MCF 10A (cell line): ENCODE data around the gene HOXB3. TPM values are rescaled to one million over a fixed set of nuclear protein-coding genes. Genes with fewer than 3 reads are reported as not detected.

Experiments
- BruUV-seq: library from RNA; stranded (reverse); fragments of 400-500 nt; replicated peaks from 2 replicates; lab custom pipeline; 2021; lab: Mats Ljungman, UMichigan
- CTCF ChIA-PET: fragments of 300-600 bp; sonication (Branson Sonifier 250); formaldehyde crosslinking; extraction: SDS; loops from one replicate; lab custom pipeline; 2021; ENCODE audit warnings: antibody characterized with exemption, inconsistent platforms; lab: Yijun Ruan, JAX
- POLR2A ChIA-PET: fragments of 300-600, 350-650 bp; sonication (Branson Sonifier 250); formaldehyde crosslinking; extraction: SDS; loops from one replicate; lab custom pipeline; 2020; ENCODE audit warnings: antibody characterized with exemption, inconsistent platforms; lab: Yijun Ruan, JAX
- DNase-seq: peaks from one replicate; pipeline ENCODE4 v3.0.0-alpha.2; 2018; ENCODE audit not compliant: unreplicated experiment
- H3K27ac Mint-ChIP-seq: one replicate; pipeline ENCODE4 v1.8.0; 2022; ENCODE audit warnings: mild to moderate bottlenecking, low read depth, mixed read lengths; ENCODE audit not compliant: unreplicated experiment
- H3K27me3 Mint-ChIP-seq: one replicate; pipeline ENCODE4 v1.8.0; 2022; ENCODE audit warnings: mixed read lengths; ENCODE audit not compliant: insufficient read depth, unreplicated experiment
- H3K36me3 Mint-ChIP-seq: one replicate; pipeline ENCODE4 v1.8.0; 2022; ENCODE audit warnings: mild to moderate bottlenecking, moderate library complexity, mixed read lengths; ENCODE audit not compliant: insufficient read depth, unreplicated experiment
- H3K4me1 Mint-ChIP-seq: one replicate; pipeline ENCODE4 v1.8.0; 2022; ENCODE audit warnings: mixed read lengths; ENCODE audit not compliant: insufficient read depth, unreplicated experiment
- H3K4me3 Mint-ChIP-seq: one replicate; pipeline ENCODE4 v1.8.0; 2022; ENCODE audit warnings: mild to moderate bottlenecking, moderate library complexity, mixed read lengths; ENCODE audit not compliant: unreplicated experiment
- H3K9me3 Mint-ChIP-seq: one replicate; pipeline ENCODE4 v1.8.0; 2022; ENCODE audit warnings: mixed read lengths; ENCODE audit not compliant: unreplicated experiment
- intact Hi-C: fragments of 100-400 bp; cut with micrococcal nuclease; formaldehyde crosslinking; loops from 2 replicates; pipeline ENCODE4 v1.14.1; 2022
- total RNA-seq: library from RNA; stranded (reverse); gene quantifications from 2 replicates; pipeline ENCODE4 v1.2.3, GENCODE V29; 2022
- TF ChIP-seq, protein P1 (sequence below): fragments of 200-600 bp; IDR thresholded peaks from one replicate; pipeline ENCODE4 v1.8.0; 2022; ENCODE audit warnings: antibody characterized with exemption, mild to moderate bottlenecking; ENCODE audit not compliant: unreplicated experiment

The HOXB3 gene
- total RNA-seq, 1 experiment from 2014 or later = 0.79 TPM

DNA sequence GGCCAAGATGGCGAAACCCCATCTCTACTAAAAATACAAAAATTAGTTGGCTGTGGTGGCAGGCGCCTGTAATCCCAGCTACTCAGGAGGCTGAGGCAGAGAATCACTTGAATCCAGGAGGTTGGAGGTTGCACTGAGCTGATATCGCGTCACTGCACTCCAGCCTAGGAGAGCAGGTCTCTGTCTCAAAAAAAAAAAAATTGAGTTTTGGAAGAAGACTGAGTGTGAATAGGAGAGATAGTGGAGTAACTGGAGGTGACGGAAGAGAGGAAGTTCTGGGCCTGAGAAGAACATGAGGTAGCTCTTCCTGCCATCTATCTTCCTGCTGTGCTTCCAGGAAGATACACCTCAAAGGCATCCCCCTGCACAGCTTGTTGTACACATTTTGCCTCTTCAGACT, 70.6 kb downstream of the HOXB3 start:
- Mint-ChIP-seq H3K27me3 (peaks cover 45% of the 10 kb centered on the region), H3K36me3 (no peaks in the 10 kb centered on the region), H3K4me1 (peaks cover 6% of the 10 kb centered on the region), H3K9me3 (no peaks in the 10 kb centered on the region), H3K27ac (no peak overlapping the region), H3K4me3 (no peak overlapping the region)
- ChIA-PET CTCF (interaction anchor here (0.7 to 0.9 kb wide), 2 partner anchors 23 to 547 kb away, joined by 3 to 5 read pairs; no protein-coding TSS in a partner anchor), POLR2A (interaction anchor here (0.5 to 1.2 kb wide), 2 partner anchors 8 to 296 kb away, joined by 3 read pairs; no protein-coding TSS in a partner anchor)
- TF ChIP-seq, protein P1, sequence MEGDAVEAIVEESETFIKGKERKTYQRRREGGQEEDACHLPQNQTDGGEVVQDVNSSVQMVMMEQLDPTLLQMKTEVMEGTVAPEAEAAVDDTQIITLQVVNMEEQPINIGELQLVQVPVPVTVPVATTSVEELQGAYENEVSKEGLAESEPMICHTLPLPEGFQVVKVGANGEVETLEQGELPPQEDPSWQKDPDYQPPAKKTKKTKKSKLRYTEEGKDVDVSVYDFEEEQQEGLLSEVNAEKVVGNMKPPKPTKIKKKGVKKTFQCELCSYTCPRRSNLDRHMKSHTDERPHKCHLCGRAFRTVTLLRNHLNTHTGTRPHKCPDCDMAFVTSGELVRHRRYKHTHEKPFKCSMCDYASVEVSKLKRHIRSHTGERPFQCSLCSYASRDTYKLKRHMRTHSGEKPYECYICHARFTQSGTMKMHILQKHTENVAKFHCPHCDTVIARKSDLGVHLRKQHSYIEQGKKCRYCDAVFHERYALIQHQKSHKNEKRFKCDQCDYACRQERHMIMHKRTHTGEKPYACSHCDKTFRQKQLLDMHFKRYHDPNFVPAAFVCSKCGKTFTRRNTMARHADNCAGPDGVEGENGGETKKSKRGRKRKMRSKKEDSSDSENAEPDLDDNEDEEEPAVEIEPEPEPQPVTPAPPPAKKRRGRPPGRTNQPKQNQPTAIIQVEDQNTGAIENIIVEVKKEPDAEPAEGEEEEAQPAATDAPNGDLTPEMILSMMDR = no peak
- BruUV-seq = no TSS peak
- intact Hi-C loops = no loop called here
- no peak for DNase-seq

DNA sequence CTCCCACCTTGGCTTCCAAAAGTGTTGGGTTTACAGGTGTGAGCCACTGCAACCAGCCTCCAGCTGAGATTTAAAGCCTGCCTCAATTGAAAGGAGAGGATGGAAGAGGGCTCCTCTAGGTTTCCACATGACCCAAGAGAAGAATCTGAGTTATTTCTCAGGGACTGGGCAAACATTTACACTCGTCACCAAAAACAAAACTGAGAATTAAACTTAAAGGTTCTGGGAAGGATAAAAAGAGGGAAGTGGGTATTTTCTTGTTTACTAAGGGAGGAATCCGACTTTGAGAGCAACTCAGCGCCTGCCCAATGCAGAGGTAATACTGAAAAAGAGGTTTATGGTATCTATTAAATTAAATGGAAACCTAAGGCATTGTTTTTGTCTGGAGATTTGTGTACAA, 72.6 kb downstream of the HOXB3 start:
- H3K36me3 Mint-ChIP-seq = no peaks in the 10 kb centered on the region
- H3K9me3 Mint-ChIP-seq = no peaks in the 10 kb centered on the region
- no TSS peak for BruUV-seq
- H3K4me3 Mint-ChIP-seq = no peak overlapping the region
- ChIA-PET CTCF (no interaction called here), POLR2A (no interaction called here)
- H3K27ac Mint-ChIP-seq = no peak overlapping the region
- peaks cover 6% of the 10 kb centered on the region for H3K4me1 Mint-ChIP-seq
- DNase-seq = no peak
- H3K27me3 Mint-ChIP-seq = peaks cover 64% of the 10 kb centered on the region
- intact Hi-C loops = no loop called here
- TF ChIP-seq, protein P1 = no peak

DNA sequence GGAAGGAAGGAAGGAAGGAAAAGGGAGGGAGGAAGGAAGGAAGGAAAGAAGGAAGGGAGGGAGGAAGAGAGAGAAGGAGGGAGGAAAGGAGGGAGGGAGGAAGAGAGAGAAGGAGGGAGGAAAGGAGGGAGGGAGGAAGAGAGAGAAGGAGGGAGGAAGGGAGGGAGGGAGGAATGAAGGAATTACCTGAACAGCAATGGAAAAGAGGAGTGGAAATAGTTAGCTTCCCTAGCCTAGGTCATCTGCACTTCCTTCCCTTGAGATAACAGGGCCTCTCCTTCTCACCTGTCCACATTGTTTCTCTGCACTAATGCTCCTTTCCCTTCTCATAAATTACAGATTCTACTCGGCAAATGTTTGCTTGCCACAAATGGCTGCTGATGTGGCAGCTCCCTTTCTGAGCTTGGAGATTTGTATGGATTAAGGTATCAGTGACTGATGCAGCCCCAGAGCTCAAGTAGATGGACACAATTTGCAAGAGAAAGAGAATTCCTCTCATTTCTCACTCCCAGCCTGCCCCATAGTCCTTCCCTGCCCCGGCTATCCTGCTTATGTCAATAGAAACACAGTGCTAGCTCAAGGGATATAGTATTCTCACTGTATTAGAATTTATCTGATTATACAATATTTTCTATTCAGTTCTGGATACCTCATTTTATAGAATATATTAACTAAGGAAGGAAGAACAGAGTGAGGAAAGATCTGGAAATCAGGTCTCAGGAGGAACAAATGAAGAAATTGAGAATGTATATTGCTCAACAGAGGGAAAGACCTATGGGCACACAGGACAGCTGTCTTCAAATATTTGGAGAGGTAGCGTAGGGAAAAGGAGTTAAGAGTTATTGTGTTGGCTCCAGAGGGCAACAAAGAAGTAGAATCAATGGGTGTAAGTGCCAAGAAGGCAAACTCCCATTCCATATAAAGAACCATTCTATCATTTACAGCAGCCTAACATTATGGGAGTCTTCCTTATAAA, 73.8 kb downstream of the HOXB3 start:
- TF ChIP-seq, protein P1 = no peak
- BruUV-seq = no TSS peak
- peaks cover 66% of the 10 kb centered on the region for H3K27me3 Mint-ChIP-seq
- H3K4me3 Mint-ChIP-seq = no peak overlapping the region
- DNase-seq = no peak
- no peak overlapping the region for H3K27ac Mint-ChIP-seq
- POLR2A ChIA-PET = interaction anchor here (0.5 kb wide), 1 partner anchor 71 kb away, joined by 3 read pairs; no protein-coding TSS in a partner anchor
- CTCF ChIA-PET = interaction anchor here (0.5 to 1.0 kb wide), 4 partner anchors 9 to 583 kb away, joined by 3 to 5 read pairs (median 3); no protein-coding TSS in a partner anchor
- intact Hi-C loops = no loop called here
- H3K9me3 Mint-ChIP-seq = no peaks in the 10 kb centered on the region
- H3K36me3 Mint-ChIP-seq = no peaks in the 10 kb centered on the region
- peaks cover 6% of the 10 kb centered on the region for H3K4me1 Mint-ChIP-seq

DNA sequence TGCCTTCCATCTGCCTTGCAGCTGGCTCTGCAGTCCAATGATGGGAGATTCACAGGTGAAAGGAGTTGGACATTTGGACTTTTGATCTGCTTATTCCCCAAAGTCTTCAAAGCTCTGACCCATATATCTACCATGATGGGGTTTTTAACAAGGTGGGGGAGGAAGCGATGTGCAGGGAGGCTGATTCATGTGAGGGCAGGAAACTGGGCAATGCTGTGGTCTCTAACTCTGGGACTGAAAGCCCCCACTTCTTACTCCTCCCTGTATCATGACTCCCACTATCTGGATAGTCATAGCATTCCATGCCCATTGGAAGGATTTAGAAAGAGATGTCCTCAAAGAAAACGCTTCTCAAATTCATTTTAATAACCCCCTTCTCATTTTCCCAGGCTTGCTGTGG, 75.6 kb downstream of the HOXB3 start:
- CTCF ChIA-PET = no interaction called here
- Mint-ChIP-seq H3K27me3 (peaks cover 57% of the 10 kb centered on the region), H3K36me3 (no peaks in the 10 kb centered on the region)

More for the DNA sequence above, 75.6 kb downstream of the HOXB3 start:
- no TSS peak for BruUV-seq
- TF ChIP-seq, protein P1 = no peak
- intact Hi-C loops = no loop called here
- Mint-ChIP-seq H3K9me3 (no peaks in the 10 kb centered on the region), H3K27ac (no peak overlapping the region), H3K4me1 (peaks cover 14% of the 10 kb centered on the region), H3K4me3 (no peak overlapping the region)
- no peak for DNase-seq
- POLR2A ChIA-PET = no interaction called here
